Lower lobe of right lung (tissue), 2 donors: ENCODE results near the gene SELENOP. TPM values are rescaled to one million over a fixed set of nuclear protein-coding genes. Genes with fewer than 3 reads are reported as not detected.

Experiments
- ATAC-seq, 2 donors: fragments of 200-7000 bp; cut with Tn5 transposase; one replicate each; pipeline ENCODE4 v1.9.1; 2020 to 2022; ENCODE audit warnings: mild to moderate bottlenecking in 2 of 2, moderate library complexity in 2 of 2
- DNase-seq: peaks from one replicate; pipeline ENCODE4 v3.0.0-alpha.2; 2020
- H3K27ac ChIP-seq: fragments of 200-600 bp; one replicate; pipeline ENCODE4 v1.8.0; 2022
- H3K27me3 ChIP-seq: fragments of 200-600 bp; one replicate; pipeline ENCODE4 v1.8.0; 2022; ENCODE audit warnings: low read depth
- H3K36me3 ChIP-seq: fragments of 200-600 bp; one replicate; pipeline ENCODE4 v1.8.0; 2022; ENCODE audit warnings: mild to moderate bottlenecking
- H3K4me1 ChIP-seq: fragments of 200-600 bp; one replicate; pipeline ENCODE4 v1.8.0; 2022
- H3K4me3 ChIP-seq: fragments of 200-600 bp; one replicate; pipeline ENCODE4 v1.8.0; 2022; ENCODE audit warnings: mild to moderate bottlenecking
- H3K9me3 ChIP-seq: fragments of 200-600 bp; one replicate; pipeline ENCODE4 v1.8.0; 2022
- CTCF ChIP-seq: fragments of 200-600 bp; IDR thresholded peaks from one replicate; pipeline ENCODE4 v1.8.0; 2022; ENCODE audit warnings: antibody characterized with exemption, mild to moderate bottlenecking
- intact Hi-C: fragments of 100-400 bp; cut with DNase I; formaldehyde crosslinking; loops from one replicate; pipeline ENCODE4 v1.11.0; 2022
- total RNA-seq: library from RNA; stranded (reverse); fragmentation: NEBNext Ultra II Directional; extraction: Animal tissue kit (Norgen Biotek cat#: 25700); gene quantifications from one replicate; pipeline ENCODE4 v1.2.1, GENCODE V29; 2021
- donor health status: DM: no; HTN: yes; CAD: no; lungs with severe emphysema.

The SELENOP gene
- total RNA-seq, 1 donor from 2014 or later, result 705 TPM

- no peaks in the 10 kb centered on the region for H3K36me3 ChIP-seq
- H3K9me3 ChIP-seq, result no peaks in the 10 kb centered on the region
- H3K27me3 ChIP-seq, result no peaks in the 10 kb centered on the region
- H3K4me3 ChIP-seq, result no peak overlapping the region
- ATAC-seq (no peak), DNase-seq (no peak)
- H3K27ac ChIP-seq, result no peak overlapping the region
- no peak for TF ChIP-seq CTCF
- intact Hi-C loops, result no loop called here
- no peaks in the 10 kb centered on the region for H3K4me1 ChIP-seq
Measured at GRCh38 chr5:42770003-42770402, 41.7 kb downstream of the SELENOP start.

- H3K4me1 ChIP-seq, result no peaks in the 10 kb centered on the region
- intact Hi-C loops, result no loop called here
- no peaks in the 10 kb centered on the region for H3K27me3 ChIP-seq
- H3K36me3 ChIP-seq, result no peaks in the 10 kb centered on the region
- H3K9me3 ChIP-seq, result no peaks in the 10 kb centered on the region
- no peak for TF ChIP-seq CTCF
- ATAC-seq, result peak in 1 of 2 donors; percentile 37
- H3K4me3 ChIP-seq, result no peak overlapping the region
- H3K27ac ChIP-seq, result no peak overlapping the region
- no peak for DNase-seq
Measured at GRCh38 chr5:42768106-42768504, 43.6 kb downstream of the SELENOP start.

GRCh38 chr5:42767491-42768105 lies 44.1 kb downstream of the SELENOP start:
- intact Hi-C loops, result no loop called here
- peak in 1 of 2 donors; percentile 39 for ATAC-seq
- TF ChIP-seq CTCF, result peak; percentile 50

GRCh38 chr5:42761791-42762190 lies 49.9 kb downstream of the SELENOP start:
- ATAC-seq (no peak), DNase-seq (no peak)
- intact Hi-C loops, result no loop called here

More at GRCh38 chr5:42767491-42768105, 44.1 kb downstream of the SELENOP start:
- no peaks in the 10 kb centered on the region for H3K27me3 ChIP-seq
- H3K4me1 ChIP-seq, result no peaks in the 10 kb centered on the region
- no peak overlapping the region for H3K4me3 ChIP-seq
- DNase-seq, result no peak
- no peaks in the 10 kb centered on the region for H3K36me3 ChIP-seq
- H3K27ac ChIP-seq, result no peak overlapping the region
- no peaks in the 10 kb centered on the region for H3K9me3 ChIP-seq

GRCh38 chr5:42760426-42760825 lies 51.3 kb downstream of the SELENOP start:
- H3K4me1 ChIP-seq, result peaks cover 7% of the 10 kb centered on the region
- H3K4me3 ChIP-seq, result no peak overlapping the region
- DNase-seq (no peak), ATAC-seq (no peak)
- no peaks in the 10 kb centered on the region for H3K36me3 ChIP-seq
- H3K9me3 ChIP-seq, result no peaks in the 10 kb centered on the region
- intact Hi-C loops, result no loop called here
- peaks cover 3% of the 10 kb centered on the region for H3K27me3 ChIP-seq
- TF ChIP-seq CTCF, result no peak
- no peak overlapping the region for H3K27ac ChIP-seq

More at GRCh38 chr5:42761791-42762190, 49.9 kb downstream of the SELENOP start:
- TF ChIP-seq CTCF, result no peak
- H3K36me3 ChIP-seq, result no peaks in the 10 kb centered on the region
- no peaks in the 10 kb centered on the region for H3K27me3 ChIP-seq
- no peaks in the 10 kb centered on the region for H3K9me3 ChIP-seq
- peaks cover 7% of the 10 kb centered on the region for H3K4me1 ChIP-seq
- H3K4me3 ChIP-seq, result no peak overlapping the region
- no peak overlapping the region for H3K27ac ChIP-seq
